Dendritic cell treated with granulocyte-macrophage colony-stimulating factor and Interleukin-4, amounts not matched to agents 40 ng/mL and 50 ng/mL, for 4 days (primary cell): ENCODE results near the gene WDR4.
"Not testable (repeated sequence)": the region's sequence is repeated elsewhere in the genome, so short reads cannot be mapped to it uniquely, and the experiment has no call there.

Experiments
- H3K27ac Mint-ChIP-seq: one replicate; pipeline ENCODE4 v1.8.0; 2022; ENCODE audit warnings: mild to moderate bottlenecking, mixed read lengths
- H3K27me3 Mint-ChIP-seq: one replicate; pipeline ENCODE4 v1.8.0; 2022; ENCODE audit warnings: mild to moderate bottlenecking, mixed read lengths
- H3K36me3 Mint-ChIP-seq: one replicate; pipeline ENCODE4 v1.8.0; 2022; ENCODE audit warnings: low read depth, mixed read lengths
- H3K4me1 Mint-ChIP-seq: one replicate; pipeline ENCODE4 v1.8.0; 2022; ENCODE audit warnings: low read depth, mixed read lengths
- H3K4me3 Mint-ChIP-seq: one replicate; pipeline ENCODE4 v1.8.0; 2022; ENCODE audit warnings: mild to moderate bottlenecking, moderate library complexity, mixed read lengths
- H3K9me3 Mint-ChIP-seq: one replicate; pipeline ENCODE4 v1.8.0; 2022; ENCODE audit warnings: mixed read lengths
- intact Hi-C: fragments of 100-400 bp; cut with micrococcal nuclease; formaldehyde crosslinking; loops from one replicate; pipeline ENCODE4 v1.15.0; 2022

Gene WDR4

DNA sequence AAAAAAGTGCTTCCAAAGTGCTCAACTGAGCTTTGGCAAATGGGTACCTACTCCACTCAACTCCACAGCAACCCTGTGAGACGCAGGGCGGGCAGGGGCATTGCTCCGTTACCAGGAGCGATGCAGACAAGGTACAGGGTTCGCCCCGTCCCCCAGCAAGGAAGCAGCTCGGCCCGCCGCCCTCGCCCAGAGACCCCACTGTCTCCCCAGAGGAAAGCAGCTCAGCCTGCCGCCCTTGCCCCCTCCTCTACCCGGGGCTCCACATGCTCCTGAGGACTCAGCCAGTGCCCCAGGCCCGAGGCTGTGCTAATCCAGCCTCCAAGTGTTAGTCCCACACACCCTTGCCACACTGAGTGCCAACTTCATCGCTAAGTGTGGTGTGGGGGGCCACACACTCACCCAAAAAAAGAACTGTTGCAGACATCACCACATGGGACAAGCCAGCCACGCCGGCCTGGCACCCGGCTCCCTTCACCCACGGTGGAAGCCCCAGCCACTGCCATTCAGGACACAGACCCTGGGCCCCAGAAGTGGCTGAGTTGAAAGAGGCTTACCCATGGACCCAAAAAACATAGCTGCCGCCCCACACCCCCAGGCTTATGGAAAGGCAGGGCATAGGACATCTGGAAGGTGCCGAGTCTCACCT, 26.3 kb downstream of the WDR4 start:
- Mint-ChIP-seq H3K4me1 (no peaks in the 10 kb centered on the region), H3K9me3 (no peaks in the 10 kb centered on the region), H3K36me3 (peaks cover 100% of the 10 kb centered on the region), H3K4me3 (no peak overlapping the region), H3K27ac (no peak overlapping the region), H3K27me3 (no peaks in the 10 kb centered on the region)
- intact Hi-C loops, result no loop called here

DNA sequence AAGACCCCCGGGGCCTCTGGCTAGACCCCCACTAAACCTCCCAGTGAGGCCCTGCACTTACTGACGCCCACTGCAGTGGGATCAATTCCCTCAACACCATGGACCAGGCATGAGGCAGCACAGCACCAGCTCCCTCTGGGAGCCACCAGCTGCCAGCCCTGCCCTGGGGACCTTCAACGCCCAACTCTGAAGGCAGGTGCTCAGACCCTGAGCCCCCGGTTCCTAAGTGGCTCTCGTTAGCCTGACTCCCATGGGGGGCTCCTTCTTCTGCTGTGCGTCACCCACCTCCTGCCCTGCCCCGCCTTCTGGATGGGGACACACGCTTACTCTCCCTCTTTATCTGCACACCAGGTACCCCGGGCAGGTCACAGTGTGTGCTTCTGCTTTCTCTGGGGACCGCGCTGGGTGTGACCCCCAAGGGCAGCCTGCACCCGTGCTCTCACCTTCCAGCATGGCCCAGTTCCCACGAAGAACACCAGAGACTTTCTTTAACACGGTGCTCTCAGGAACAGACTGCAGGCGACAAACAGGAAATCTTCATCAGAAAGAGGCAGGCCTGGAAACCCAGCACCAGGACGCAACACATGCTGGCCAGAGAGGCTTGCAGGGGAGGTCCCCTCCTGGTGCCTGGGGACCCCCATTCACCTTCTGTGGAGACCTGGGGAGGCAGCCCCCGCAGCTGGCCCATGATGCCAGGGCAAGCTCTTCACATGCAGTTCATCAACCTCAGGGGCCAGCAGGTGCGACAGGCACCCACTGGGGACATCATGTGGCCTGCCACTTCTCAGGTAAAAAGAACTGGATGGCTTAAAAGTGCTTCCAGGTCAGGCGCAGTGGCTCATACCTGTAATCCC, 27.3 kb downstream of the WDR4 start:
- intact Hi-C loops, result no loop called here
- Mint-ChIP-seq H3K9me3 (no peaks in the 10 kb centered on the region), H3K36me3 (peaks cover 100% of the 10 kb centered on the region), H3K27ac (no peak overlapping the region), H3K27me3 (no peaks in the 10 kb centered on the region), H3K4me1 (no peaks in the 10 kb centered on the region), H3K4me3 (no peak overlapping the region)

DNA sequence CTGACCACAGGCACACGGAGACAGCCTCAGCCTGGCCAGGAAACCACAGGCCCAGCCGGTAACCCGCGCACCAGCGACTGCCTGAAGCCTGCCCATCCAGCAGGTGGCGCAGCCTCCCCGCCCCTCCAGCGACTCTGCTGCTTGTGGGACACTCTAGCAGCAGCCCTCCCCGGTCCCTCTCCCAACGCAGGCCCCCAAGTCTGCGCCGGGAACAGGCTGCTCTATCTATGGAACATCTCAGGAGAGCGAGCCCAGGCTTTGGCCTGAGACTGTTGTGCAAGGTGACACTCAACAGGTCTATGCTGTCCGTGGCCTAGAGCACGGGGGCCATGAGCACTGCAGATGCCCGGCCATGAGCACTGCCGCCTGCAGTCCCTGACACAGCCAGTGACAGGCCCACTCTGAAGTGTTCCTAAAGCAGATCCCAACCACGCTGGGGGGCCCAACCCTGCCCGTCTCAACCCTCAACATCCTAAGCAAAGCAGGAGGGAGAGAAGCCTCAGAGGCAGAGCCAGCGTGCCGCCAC, 28.4 kb downstream of the WDR4 start:
- H3K36me3 Mint-ChIP-seq, result peaks cover 100% of the 10 kb centered on the region
- no peak overlapping the region for H3K27ac Mint-ChIP-seq
- no peaks in the 10 kb centered on the region for H3K9me3 Mint-ChIP-seq
- no peaks in the 10 kb centered on the region for H3K4me1 Mint-ChIP-seq
- H3K27me3 Mint-ChIP-seq, result no peaks in the 10 kb centered on the region
- no peak overlapping the region for H3K4me3 Mint-ChIP-seq
- intact Hi-C loops, result no loop called here

DNA sequence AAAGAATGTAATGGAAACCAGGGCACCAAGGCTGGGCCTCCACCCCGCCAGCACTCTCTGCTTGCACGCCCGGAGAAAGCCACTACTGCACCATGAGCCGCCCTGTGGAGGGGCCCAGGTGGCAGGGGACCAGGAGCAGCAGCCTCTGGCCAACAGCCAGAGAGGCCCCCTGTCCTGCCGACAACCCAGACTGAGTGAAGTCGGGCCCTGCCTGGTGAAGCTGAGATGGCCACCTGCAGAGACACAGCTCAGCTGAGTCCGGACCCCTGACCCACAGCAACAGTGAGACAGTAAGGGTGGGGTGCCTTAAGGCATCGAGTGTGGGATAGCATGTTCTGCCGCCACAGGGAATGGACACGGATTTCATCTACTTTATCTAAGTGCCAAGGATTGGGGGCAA, 28.9 kb downstream of the WDR4 start:
- Mint-ChIP-seq H3K27ac (no peak overlapping the region), H3K27me3 (no peaks in the 10 kb centered on the region), H3K36me3 (peaks cover 100% of the 10 kb centered on the region), H3K9me3 (no peaks in the 10 kb centered on the region), H3K4me1 (no peaks in the 10 kb centered on the region), H3K4me3 (no peak overlapping the region)
- intact Hi-C loops, result no loop called here

DNA sequence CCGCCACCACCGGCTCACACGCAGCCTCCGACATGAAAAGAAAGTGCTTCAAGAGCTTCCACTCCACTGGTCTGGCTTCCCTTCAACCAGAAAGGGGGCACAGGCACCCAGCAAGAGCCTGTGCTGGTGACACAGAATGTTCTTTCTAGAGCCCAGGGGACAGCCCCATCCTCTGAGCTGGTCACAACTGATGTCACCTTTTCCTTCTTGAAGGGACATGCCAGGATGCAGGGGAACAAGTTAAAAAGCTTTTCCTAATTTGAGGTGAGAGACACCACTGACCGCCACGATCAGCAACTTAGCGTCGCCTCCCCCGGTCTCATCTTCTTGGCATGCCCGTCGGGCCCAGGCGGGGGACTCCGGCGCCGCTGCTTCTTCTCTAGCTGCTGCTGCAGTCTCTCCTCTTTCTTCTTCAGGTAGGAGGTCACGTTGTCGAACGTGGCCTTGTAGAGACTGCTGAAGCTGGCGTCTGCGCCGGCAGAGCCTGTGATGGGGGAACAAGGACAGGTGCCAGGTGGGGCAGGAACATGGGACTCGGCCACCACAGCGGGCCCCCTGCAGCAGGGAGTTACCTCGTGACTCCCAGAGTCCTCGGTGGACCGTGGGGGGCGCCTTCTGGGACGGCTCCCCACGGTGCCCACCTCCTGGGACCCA, 29.5 kb downstream of the WDR4 start:
- Mint-ChIP-seq H3K4me1 (no peaks in the 10 kb centered on the region), H3K4me3 (no peak overlapping the region), H3K27ac (no peak overlapping the region), H3K9me3 (no peaks in the 10 kb centered on the region), H3K36me3 (peaks cover 100% of the 10 kb centered on the region), H3K27me3 (no peaks in the 10 kb centered on the region)
- intact Hi-C loops, result no loop called here

DNA sequence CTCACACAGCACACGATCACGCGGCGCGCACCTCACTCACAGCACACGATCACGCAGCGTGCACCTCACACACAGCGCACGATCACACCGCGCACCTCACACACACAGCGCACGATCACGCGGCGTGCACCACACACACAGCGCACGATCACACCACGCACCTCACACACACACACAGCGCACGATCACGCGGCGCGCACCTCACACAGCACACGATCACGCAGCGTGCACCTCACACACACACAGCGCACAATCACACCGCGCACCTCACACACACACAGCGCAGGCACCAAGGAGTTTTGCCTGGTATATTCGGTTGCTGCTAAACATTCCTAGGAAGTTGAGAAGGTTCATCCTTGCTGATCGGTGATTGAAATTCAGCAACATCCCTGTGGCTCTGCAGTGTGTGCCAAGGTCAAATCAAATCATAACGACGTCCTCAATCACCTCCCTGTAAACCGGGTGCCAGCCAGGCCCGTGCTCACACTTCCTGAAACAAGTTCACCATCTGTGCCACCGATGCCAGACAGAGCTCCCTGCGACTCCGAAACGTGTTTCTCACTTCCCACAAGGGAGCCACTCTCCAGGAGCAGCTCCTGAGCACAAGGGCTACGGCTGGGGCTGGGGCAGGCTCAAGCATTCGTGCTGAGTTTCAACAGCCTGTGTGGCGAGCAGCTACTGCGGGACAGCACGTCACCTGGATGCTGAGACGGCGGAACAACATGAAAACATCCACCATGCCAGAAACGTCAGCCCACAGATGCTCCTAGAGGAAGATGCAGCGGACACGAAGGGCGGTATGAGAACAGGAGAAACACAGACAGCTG, 30.2 kb downstream of the WDR4 start:
- Mint-ChIP-seq H3K27ac (no peak overlapping the region), H3K4me1 (no peaks in the 10 kb centered on the region), H3K4me3 (no peak overlapping the region)

DNA sequence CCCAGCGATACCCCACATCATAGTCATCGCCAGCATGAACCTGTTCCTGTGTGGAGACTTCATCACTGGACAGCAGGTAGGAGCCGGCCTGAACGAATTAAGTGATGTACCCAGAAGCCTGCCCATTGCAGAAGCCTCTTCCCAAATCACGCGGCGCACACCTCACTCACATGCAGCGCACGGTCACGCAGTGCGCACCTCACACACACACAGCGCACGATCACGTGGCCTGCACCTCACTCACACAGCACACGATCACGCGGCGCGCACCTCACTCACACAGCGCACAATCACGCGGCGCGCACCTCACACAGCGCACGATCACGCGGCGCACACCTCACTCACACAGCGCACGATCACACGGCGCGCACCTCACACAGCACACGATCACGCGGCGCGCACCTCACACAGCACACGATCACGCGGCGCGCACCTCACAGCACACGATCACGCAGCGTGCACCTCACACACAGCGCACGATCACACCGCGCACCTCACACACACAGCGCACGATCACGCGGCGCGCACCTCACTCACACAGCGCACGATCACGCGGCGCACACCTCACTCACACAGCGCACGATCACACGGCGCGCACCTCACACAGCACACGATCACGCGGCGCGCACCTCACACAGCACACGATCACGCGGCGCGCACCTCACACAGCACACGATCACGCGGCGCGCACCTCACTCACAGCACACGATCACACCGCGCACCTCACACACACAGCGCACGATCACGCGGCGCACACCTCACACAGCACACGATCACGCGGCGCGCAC, 31.0 kb downstream of the WDR4 start:
- H3K9me3 Mint-ChIP-seq, intact Hi-C loops, H3K4me3 Mint-ChIP-seq, H3K4me1 Mint-ChIP-seq, H3K27ac Mint-ChIP-seq, H3K27me3 Mint-ChIP-seq: not testable (repeated sequence)
- H3K36me3 Mint-ChIP-seq, result peaks cover 98% of the 10 kb centered on the region

More for the DNA sequence above, 30.2 kb downstream of the WDR4 start:
- Mint-ChIP-seq H3K36me3 (peaks cover 100% of the 10 kb centered on the region), H3K9me3 (no peaks in the 10 kb centered on the region), H3K27me3 (no peaks in the 10 kb centered on the region)
- intact Hi-C loops, result no loop called here

DNA sequence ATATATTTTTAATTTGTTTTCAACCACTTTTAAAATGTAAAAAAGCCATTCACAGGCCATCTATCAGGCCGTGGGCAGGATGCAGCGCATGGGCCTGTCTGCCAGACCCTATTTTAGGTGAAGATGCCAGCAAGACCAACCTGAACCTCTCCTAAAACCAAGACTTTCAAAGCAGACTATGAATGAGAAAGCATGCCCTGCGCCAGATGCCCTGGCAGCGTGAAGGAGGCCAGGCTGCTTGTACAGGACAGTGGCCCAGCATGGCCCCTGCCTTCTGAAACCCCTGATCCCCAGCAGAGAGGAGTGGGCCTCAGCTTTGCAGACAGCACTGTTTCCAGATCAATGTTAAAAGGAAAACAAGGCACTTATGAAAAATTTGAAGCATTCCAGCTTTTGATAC, 31.6 kb downstream of the WDR4 start:
- no peaks in the 10 kb centered on the region for H3K9me3 Mint-ChIP-seq
- H3K4me3 Mint-ChIP-seq, result no peak overlapping the region
- no peak overlapping the region for H3K27ac Mint-ChIP-seq
- no peaks in the 10 kb centered on the region for H3K4me1 Mint-ChIP-seq
- peaks cover 92% of the 10 kb centered on the region for H3K36me3 Mint-ChIP-seq
- no peaks in the 10 kb centered on the region for H3K27me3 Mint-ChIP-seq
- intact Hi-C loops, result no loop called here

DNA sequence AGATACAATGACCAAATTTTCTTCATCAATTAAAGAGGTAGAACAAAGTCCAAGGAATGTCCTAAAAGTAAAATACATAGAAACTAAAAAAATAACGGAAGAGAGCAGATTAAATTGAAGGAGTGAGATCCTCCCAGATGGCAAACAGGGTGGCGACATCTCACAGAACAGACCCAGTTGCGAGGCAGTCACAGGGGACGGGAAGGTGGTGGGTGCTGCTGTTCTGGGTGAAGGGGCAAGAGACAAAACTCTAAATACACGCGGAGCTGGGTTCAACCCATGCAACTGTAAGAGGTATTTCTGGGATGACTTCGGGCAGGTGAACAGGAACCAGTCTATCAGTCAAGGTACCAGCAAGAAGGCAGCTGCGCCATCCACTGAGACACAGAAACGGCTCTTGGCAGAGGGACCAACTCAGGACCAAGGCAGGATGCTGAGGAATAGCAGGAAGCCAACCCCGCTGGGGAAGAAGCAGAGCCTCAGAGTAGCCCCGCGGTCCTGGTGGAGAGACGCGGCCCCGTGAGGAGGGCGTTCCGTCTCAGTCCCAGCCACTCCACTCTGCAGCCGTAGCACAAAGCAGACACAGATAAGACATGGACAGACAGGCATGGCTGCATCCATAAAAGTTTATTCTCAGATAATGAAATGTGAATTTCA, 32.2 kb downstream of the WDR4 start:
- intact Hi-C loops, result no loop called here
- Mint-ChIP-seq H3K4me1 (no peaks in the 10 kb centered on the region), H3K36me3 (peaks cover 87% of the 10 kb centered on the region), H3K27ac (no peak overlapping the region), H3K27me3 (no peaks in the 10 kb centered on the region), H3K4me3 (no peak overlapping the region), H3K9me3 (no peaks in the 10 kb centered on the region)

DNA sequence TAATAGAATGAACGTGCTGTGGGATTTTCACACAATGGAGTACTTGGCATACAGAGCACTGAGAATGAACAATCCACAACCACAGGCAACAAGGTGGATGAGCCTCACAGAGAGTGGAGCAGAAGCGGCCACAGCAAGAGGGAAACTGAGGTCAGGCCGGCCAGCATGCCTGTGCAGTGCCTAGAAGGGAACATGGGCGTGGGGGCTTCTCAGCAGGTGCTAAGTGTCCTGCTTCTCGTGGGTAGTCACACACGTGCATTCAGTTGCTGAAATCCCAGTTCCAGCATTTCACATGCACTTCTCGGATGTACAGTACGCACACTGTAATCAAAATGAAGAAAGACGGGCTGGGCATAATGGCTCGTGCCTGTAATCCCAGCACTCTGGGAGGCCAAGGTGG, 33.1 kb downstream of the WDR4 start:
- Mint-ChIP-seq H3K27me3 (no peaks in the 10 kb centered on the region), H3K4me1 (no peaks in the 10 kb centered on the region), H3K36me3 (peaks cover 77% of the 10 kb centered on the region), H3K27ac (no peak overlapping the region), H3K9me3 (no peaks in the 10 kb centered on the region), H3K4me3 (no peak overlapping the region)
- intact Hi-C loops, result no loop called here

DNA sequence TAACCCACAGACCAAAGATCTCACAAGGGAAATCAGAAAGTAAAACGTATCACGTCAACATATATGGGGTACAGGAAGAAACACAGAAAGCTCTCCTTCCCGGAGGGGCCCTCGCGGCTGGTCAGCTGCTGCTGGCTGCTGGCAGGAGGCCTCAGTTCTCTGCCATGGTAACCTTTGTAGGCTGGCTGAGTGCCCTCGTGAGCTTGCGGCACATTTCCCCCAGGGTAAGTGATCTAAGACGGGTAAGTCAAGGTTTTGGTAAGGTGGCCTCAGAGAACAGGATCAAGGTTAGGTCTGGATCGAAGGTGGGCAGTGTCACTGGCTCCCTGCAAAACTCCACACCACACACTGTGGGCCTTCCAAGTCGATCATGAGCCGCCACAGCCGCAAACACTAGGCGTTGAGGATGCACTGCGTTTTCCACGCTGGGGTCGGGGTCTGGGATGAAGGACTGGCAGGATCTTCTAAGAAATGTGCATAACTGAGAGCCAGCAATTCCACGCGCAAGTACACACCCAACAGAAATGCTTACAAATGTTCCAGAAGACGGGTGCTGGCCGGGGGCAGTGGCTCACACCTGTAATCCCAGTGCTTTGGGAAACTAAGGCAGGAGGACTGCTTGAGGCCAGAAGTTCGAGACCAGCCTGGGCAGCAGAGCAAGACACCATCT, 33.9 kb downstream of the WDR4 start:
- H3K4me1 Mint-ChIP-seq, result no peaks in the 10 kb centered on the region
- H3K27me3 Mint-ChIP-seq, result no peaks in the 10 kb centered on the region
- intact Hi-C loops, result no loop called here
- no peak overlapping the region for H3K27ac Mint-ChIP-seq
- no peaks in the 10 kb centered on the region for H3K9me3 Mint-ChIP-seq
- no peak overlapping the region for H3K4me3 Mint-ChIP-seq
- H3K36me3 Mint-ChIP-seq, result peaks cover 69% of the 10 kb centered on the region

DNA sequence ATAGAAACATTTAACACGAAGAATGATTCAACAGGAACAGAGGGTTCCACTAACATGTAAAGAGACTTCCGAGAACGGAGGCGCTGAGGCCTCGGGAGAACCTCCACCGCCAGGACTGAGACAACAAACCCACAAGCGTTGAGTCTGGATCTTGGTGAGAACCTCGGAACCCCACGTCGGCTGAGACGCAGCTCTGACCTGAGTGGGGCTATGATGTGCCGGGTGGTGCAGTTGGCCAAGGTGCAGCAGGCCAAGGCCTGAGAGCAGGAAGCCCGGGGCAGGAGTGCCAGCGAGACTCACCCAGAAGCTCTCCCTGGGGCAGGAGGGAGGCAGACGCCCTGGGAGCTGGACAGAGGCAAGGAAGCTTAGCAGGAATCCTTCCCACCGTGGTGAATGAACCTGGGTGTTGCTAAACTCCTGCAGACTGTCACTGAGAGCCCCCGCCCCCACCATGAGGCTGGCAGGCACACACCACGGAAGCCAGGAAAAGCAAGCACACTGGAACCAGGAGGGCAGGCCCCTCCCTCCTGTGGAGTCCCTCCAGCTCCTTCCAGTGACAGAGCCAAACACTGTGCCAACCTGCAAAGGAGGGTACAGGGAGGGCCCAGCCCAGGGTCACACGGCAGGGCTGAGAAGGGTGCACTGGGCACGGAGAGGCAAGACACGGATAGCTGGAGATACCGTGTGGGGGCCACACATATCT, 34.8 kb downstream of the WDR4 start:
- intact Hi-C loops, result no loop called here
- Mint-ChIP-seq H3K36me3 (peaks cover 61% of the 10 kb centered on the region), H3K4me1 (no peaks in the 10 kb centered on the region), H3K27me3 (no peaks in the 10 kb centered on the region), H3K9me3 (no peaks in the 10 kb centered on the region), H3K27ac (no peak overlapping the region), H3K4me3 (no peak overlapping the region)
